ENCODE data around the gene CHMP1A. TPM values are rescaled to one million over a fixed set of nuclear protein-coding genes. Genes with fewer than 3 reads are reported as not detected.

Gene CHMP1A
- total RNA-seq, 1 experiment from 2014 or later = 159 TPM

- BruUV-seq (replicated peaks) = no TSS peak
- no peaks in the 10 kb centered on the region for H3K9me3 Mint-ChIP-seq (ENCODE audit: unreplicated experiment)
- POLR2A ChIA-PET = no interaction called here
- CTCF ChIA-PET = interaction anchor here (0.6 to 1.9 kb wide), 4 partner anchors 9 to 43 kb away, joined by 3 to 9 read pairs (median 6); no protein-coding TSS in a partner anchor
- H3K4me1 Mint-ChIP-seq (ENCODE audit: low read depth, unreplicated experiment) = peaks cover 8% of the 10 kb centered on the region
- no peaks in the 10 kb centered on the region for H3K27me3 Mint-ChIP-seq (ENCODE audit: insufficient read depth, unreplicated experiment)
- Histone ChIP-seq H3K9me3 (no peaks in the 10 kb centered on the region), H3K36me3 (ENCODE audit: control insufficient read depth, insufficient read depth, low read length) (peaks cover 13% of the 10 kb centered on the region), H3K4me3 (ENCODE audit: low read depth, low read length) (no peak overlapping the region), H3K4me1 (no peaks in the 10 kb centered on the region), H3K27me3 (replicated peaks; ENCODE audit: control insufficient read depth, insufficient read depth, low read length) (no peaks in the 10 kb centered on the region)
- TF ChIP-seq CTCF (IDR thresholded peaks at IDR 0.05; ENCODE audit: insufficient read depth in 1 of 2, low read depth in 1 of 2, low read length in 1 of 2, severe bottlenecking in 1 of 2, unreplicated experiment in 1 of 2) = no peak
- intact Hi-C loops (cut with micrococcal nuclease; ENCODE audit: unreplicated experiment) = no loop called here
- H3K36me3 Mint-ChIP-seq (ENCODE audit: insufficient read depth, unreplicated experiment) = peaks cover 70% of the 10 kb centered on the region
- H3K27ac Mint-ChIP-seq (ENCODE audit: unreplicated experiment) = no peak overlapping the region
- no peak overlapping the region for H3K4me3 Mint-ChIP-seq (ENCODE audit: unreplicated experiment)
- no peak for DNase-seq
Observed at GRCh38 chr16:89642574-89642973, 14.9 kb downstream of the CHMP1A start.

- POLR2A ChIA-PET = no interaction called here
- Histone ChIP-seq H3K4me3 (ENCODE audit: low read depth, low read length) (no peak overlapping the region), H3K36me3 (ENCODE audit: control insufficient read depth, insufficient read depth, low read length) (peaks cover 9% of the 10 kb centered on the region), H3K27me3 (replicated peaks; ENCODE audit: control insufficient read depth, insufficient read depth, low read length) (no peaks in the 10 kb centered on the region), H3K4me1 (no peaks in the 10 kb centered on the region), H3K9me3 (no peaks in the 10 kb centered on the region)
- H3K27me3 Mint-ChIP-seq (ENCODE audit: insufficient read depth, unreplicated experiment) = no peaks in the 10 kb centered on the region
- no peak for DNase-seq
- peaks cover 62% of the 10 kb centered on the region for H3K36me3 Mint-ChIP-seq (ENCODE audit: insufficient read depth, unreplicated experiment)
- intact Hi-C loops (cut with micrococcal nuclease; ENCODE audit: unreplicated experiment) = loop anchor here (1.0 to 2.0 kb wide), 3 partner anchors 17 to 69 kb away; no protein-coding TSS in a partner anchor
- BruUV-seq (replicated peaks) = no TSS peak
- no peak overlapping the region for H3K4me3 Mint-ChIP-seq (ENCODE audit: unreplicated experiment)
- CTCF ChIA-PET = interaction anchor here (0.6 to 1.9 kb wide), 3 partner anchors 27 to 83 kb away, joined by 3 to 7 read pairs (median 5); no protein-coding TSS in a partner anchor
- no peak overlapping the region for H3K27ac Mint-ChIP-seq (ENCODE audit: unreplicated experiment)
- TF ChIP-seq CTCF (IDR thresholded peaks at IDR 0.05; ENCODE audit: insufficient read depth in 1 of 2, low read depth in 1 of 2, low read length in 1 of 2, severe bottlenecking in 1 of 2, unreplicated experiment in 1 of 2) = no peak
- no peaks in the 10 kb centered on the region for H3K9me3 Mint-ChIP-seq (ENCODE audit: unreplicated experiment)
- peaks cover 8% of the 10 kb centered on the region for H3K4me1 Mint-ChIP-seq (ENCODE audit: low read depth, unreplicated experiment)
Observed at GRCh38 chr16:89641458-89642119, 15.9 kb downstream of the CHMP1A start.

GRCh38 chr16:89639385-89639784, 18.1 kb downstream of the CHMP1A start:
- H3K36me3 ChIP-seq (ENCODE audit: control insufficient read depth, insufficient read depth, low read length) = peaks cover 2% of the 10 kb centered on the region
- no peak overlapping the region for H3K4me3 ChIP-seq (ENCODE audit: low read depth, low read length)
- no peaks in the 10 kb centered on the region for H3K27me3 ChIP-seq (replicated peaks; ENCODE audit: control insufficient read depth, insufficient read depth, low read length)
- Mint-ChIP-seq H3K4me3 (ENCODE audit: unreplicated experiment) (no peak overlapping the region), H3K27me3 (ENCODE audit: insufficient read depth, unreplicated experiment) (no peaks in the 10 kb centered on the region), H3K9me3 (ENCODE audit: unreplicated experiment) (no peaks in the 10 kb centered on the region), H3K4me1 (ENCODE audit: low read depth, unreplicated experiment) (peaks cover 8% of the 10 kb centered on the region), H3K27ac (ENCODE audit: unreplicated experiment) (no peak overlapping the region), H3K36me3 (ENCODE audit: insufficient read depth, unreplicated experiment) (peaks cover 40% of the 10 kb centered on the region)
- H3K9me3 ChIP-seq = no peaks in the 10 kb centered on the region
- POLR2A ChIA-PET = no interaction called here
- no TSS peak for BruUV-seq (replicated peaks)
- no peak for TF ChIP-seq CTCF (IDR thresholded peaks at IDR 0.05; ENCODE audit: insufficient read depth in 1 of 2, low read depth in 1 of 2, low read length in 1 of 2, severe bottlenecking in 1 of 2, unreplicated experiment in 1 of 2)
- H3K4me1 ChIP-seq = no peaks in the 10 kb centered on the region
- CTCF ChIA-PET = interaction anchor here (0.6 kb wide), 1 partner anchor 1135 kb away, joined by 5 read pairs; no protein-coding TSS in a partner anchor
- intact Hi-C loops (cut with micrococcal nuclease; ENCODE audit: unreplicated experiment) = loop anchor here (2.0 kb wide), 1 partner anchor 21 kb away; no protein-coding TSS in a partner anchor
- no peak for DNase-seq

All from Caco-2 (cell line).